Smooth muscle cell (in vitro differentiated cells): ENCODE measurements around the gene NEGR1. TPM values are rescaled to one million over a fixed set of nuclear protein-coding genes. Genes with fewer than 3 reads are reported as not detected.

Experiments
- DNase-seq: peaks from one replicate; lab custom pipeline; 2025; ENCODE audit not compliant: unreplicated experiment; lab: John Stamatoyannopoulos, UW
- H2AFZ ChIP-seq: fragments of 200-600 bp; sonication (generic); 2 replicates; pipeline ENCODE4 v1.6.0; 2016; ENCODE audit warnings: antibody characterized with exemption, low read depth, mild to moderate bottlenecking
- H3F3A ChIP-seq: fragments of 200-600 bp; sonication (generic); 2 replicates; pipeline ENCODE4 v1.6.0; 2017; ENCODE audit warnings: antibody characterized with exemption, low read depth
- H3K27ac ChIP-seq: fragments of 200-600 bp; sonication (generic); 2 replicates; pipeline ENCODE4 v1.5.1; 2016; ENCODE audit warnings: low read depth, mild to moderate bottlenecking
- H3K27me3 ChIP-seq: fragments of 200-600 bp; sonication (generic); 2 replicates; pipeline ENCODE4 v1.6.1; 2016; ENCODE audit warnings: low read depth, mild to moderate bottlenecking
- H3K36me3 ChIP-seq: fragments of 200-600 bp; sonication (generic); 2 replicates; pipeline ENCODE4 v1.5.1; 2016; ENCODE audit warnings: low read depth
- H3K4me1 ChIP-seq: fragments of 200-600 bp; sonication (generic); 2 replicates; pipeline ENCODE4 v1.5.1; 2016; ENCODE audit warnings: low read depth
- H3K4me2 ChIP-seq: fragments of 200-600 bp; sonication (generic); 2 replicates; pipeline ENCODE4 v1.6.0; 2016; ENCODE audit warnings: mild to moderate bottlenecking
- H3K4me3 ChIP-seq: fragments of 200-600 bp; sonication (generic); 2 replicates; pipeline ENCODE4 v1.5.1; 2016; ENCODE audit warnings: mild to moderate bottlenecking
- H3K79me2 ChIP-seq: fragments of 200-600 bp; sonication (generic); 2 replicates; pipeline ENCODE4 v1.6.0; 2016; ENCODE audit warnings: low read depth, mild to moderate bottlenecking
- H3K9ac ChIP-seq: fragments of 200-600 bp; sonication (generic); 2 replicates; pipeline ENCODE4 v1.6.0; 2016; ENCODE audit warnings: low read depth
- H3K9me3 ChIP-seq: fragments of 200-600 bp; sonication (generic); replicated peaks from 2 replicates; pipeline ENCODE4 v1.5.1; 2016; ENCODE audit warnings: low read depth
- H4K20me1 ChIP-seq: fragments of 200-600 bp; sonication (generic); 2 replicates; pipeline ENCODE4 v1.6.0; 2016; ENCODE audit warnings: low read depth
- WGBS: methylation state at CpG from one replicate; pipeline ENCODE4 v1.1.7; 2016; ENCODE audit warnings: low lambda C conversion rate; 5-methylcytosine and 5-hydroxymethylcytosine counted together
- polyA plus RNA-seq: library from polyadenylated mRNA; unstranded; fragments of >200 nt; fragmentation: Nextera tagmentation; extraction: Ambion mirVana; gene quantifications from 2 replicates; pipeline ENCODE4 v1.2.1, GENCODE V29; 2016
- total RNA-seq: library from RNA; depleted of rRNA; stranded (reverse); fragments of >200 nt; gene quantifications from 2 replicates; pipeline ENCODE4 v1.2.3, GENCODE V29; 2014
- TF ChIP-seq, protein P1 (sequence below): fragments of 200-600 bp; sonication (generic); IDR thresholded peaks from 2 replicates; pipeline ENCODE4 v1.5.1; 2017; ENCODE audit warnings: borderline replicate concordance, mild to moderate bottlenecking, antibody characterized with exemption; ENCODE audit not compliant: insufficient read depth, poor library complexity, severe bottlenecking

The NEGR1 gene
- total and polyA plus RNA-seq, 2 experiments from 2014 or later = 0.02 to 0.09 TPM

DNA sequence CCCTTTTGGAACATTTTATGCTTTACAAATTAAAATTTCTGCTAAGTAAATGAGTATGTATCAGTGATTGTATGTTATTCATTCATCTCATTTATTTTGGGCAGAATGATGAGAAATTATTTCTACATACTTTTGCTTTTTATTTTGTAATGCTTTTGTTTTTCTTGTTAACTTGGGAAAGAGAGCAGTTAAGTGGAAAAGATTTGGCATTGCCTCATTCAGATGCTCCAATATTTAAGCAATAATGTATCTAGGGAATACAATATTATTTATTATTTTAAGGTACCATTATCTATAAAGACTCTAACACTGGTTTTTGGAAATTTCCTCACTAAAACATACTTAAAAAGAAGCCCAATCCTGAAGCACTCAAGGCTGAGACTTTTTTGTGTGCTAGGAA lies 431.8 kb downstream of the NEGR1 start:
- Histone ChIP-seq H3K36me3 (no peaks in the 10 kb centered on the region), H3K4me2 (no peak overlapping the region), H3K9me3 (no peaks in the 10 kb centered on the region), H3K27ac (no peak overlapping the region), H3K27me3 (no peaks in the 10 kb centered on the region), H3K9ac (no peak overlapping the region), H3F3A (no peaks in the 10 kb centered on the region), H3K4me1 (no peaks in the 10 kb centered on the region), H3K4me3 (no peak overlapping the region), H2AFZ (peak overlapping the region; percentile 5), H3K79me2 (no peaks in the 10 kb centered on the region), H4K20me1 (no peaks in the 10 kb centered on the region)
- DNase-seq = no peak
- TF ChIP-seq, protein P1, sequence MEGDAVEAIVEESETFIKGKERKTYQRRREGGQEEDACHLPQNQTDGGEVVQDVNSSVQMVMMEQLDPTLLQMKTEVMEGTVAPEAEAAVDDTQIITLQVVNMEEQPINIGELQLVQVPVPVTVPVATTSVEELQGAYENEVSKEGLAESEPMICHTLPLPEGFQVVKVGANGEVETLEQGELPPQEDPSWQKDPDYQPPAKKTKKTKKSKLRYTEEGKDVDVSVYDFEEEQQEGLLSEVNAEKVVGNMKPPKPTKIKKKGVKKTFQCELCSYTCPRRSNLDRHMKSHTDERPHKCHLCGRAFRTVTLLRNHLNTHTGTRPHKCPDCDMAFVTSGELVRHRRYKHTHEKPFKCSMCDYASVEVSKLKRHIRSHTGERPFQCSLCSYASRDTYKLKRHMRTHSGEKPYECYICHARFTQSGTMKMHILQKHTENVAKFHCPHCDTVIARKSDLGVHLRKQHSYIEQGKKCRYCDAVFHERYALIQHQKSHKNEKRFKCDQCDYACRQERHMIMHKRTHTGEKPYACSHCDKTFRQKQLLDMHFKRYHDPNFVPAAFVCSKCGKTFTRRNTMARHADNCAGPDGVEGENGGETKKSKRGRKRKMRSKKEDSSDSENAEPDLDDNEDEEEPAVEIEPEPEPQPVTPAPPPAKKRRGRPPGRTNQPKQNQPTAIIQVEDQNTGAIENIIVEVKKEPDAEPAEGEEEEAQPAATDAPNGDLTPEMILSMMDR = no peak

DNA sequence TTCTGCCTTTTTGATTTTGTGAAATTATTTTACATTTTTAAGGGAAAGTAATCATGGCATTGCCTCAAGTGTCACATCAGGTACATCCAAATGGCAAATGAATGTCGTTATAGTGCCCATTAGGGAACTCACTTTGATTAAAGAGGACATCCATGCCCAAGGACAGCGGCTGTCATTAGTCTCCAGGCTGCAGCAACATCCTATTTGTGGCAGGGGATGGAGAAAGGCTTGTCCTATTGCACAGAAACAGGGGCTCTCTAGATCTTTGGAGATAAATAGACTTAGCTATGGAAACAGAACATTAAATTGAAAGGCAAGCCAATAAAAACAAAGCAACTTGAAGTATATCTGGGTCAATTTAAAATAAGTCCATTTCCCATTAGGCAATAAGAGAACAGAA lies 439.3 kb downstream of the NEGR1 start:
- no peaks in the 10 kb centered on the region for H3F3A ChIP-seq
- TF ChIP-seq, protein P1 = no peak
- 86% methylated on average over 2 of the region's 2 CpGs for WGBS
- H3K4me3 ChIP-seq = no peak overlapping the region
- DNase-seq = no peak
- no peak overlapping the region for H3K27ac ChIP-seq
- H3K4me1 ChIP-seq = no peaks in the 10 kb centered on the region
- no peaks in the 10 kb centered on the region for H3K27me3 ChIP-seq
- H4K20me1 ChIP-seq = no peaks in the 10 kb centered on the region
- H3K9me3 ChIP-seq = no peaks in the 10 kb centered on the region
- no peaks in the 10 kb centered on the region for H3K79me2 ChIP-seq
- H2AFZ ChIP-seq = no peak overlapping the region
- H3K4me2 ChIP-seq = no peak overlapping the region
- no peak overlapping the region for H3K9ac ChIP-seq
- H3K36me3 ChIP-seq = no peaks in the 10 kb centered on the region

DNA sequence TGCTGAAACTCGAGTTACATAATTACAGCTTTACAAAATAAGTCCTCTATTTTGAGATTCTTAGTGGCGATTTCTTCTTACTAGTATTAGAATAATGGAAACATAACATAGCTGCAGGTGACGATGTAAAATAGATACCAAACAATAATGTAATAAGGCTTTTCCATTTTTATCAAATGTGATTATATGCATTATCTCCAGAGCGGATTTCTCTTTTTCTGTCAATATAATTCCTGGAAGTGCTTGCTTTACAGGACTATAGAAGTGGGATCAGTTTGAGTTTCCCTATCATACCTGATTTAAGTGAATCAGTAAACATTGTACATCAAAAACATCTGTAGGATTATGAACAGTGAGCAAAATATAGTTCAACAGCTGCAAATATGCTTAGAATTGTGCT lies 442.5 kb downstream of the NEGR1 start:
- H4K20me1 ChIP-seq = no peaks in the 10 kb centered on the region
- TF ChIP-seq, protein P1 = no peak
- 75% methylated on average over 4 of the region's 4 CpGs for WGBS

DNA sequence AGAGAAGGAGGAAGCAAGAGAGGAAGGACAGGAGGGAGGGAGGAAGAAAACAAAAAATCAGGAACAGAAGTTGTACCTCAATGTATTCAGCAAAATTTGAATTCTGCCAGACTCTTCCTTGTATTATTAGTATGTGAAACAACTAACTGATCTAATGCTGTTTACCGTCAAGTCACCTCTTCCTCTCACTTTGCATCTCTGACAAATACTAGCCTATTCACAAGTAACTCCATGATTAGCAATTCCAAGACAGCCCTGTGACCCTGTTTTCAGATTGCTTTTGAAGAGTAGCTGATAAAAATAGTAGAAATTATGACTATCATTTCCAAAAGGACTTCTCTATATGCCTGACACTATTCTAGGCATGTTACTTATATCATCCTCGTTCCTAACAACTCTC lies 445.4 kb downstream of the NEGR1 start:
- H3K27me3 ChIP-seq = no peaks in the 10 kb centered on the region
- H3K9me3 ChIP-seq = no peaks in the 10 kb centered on the region
- H3F3A ChIP-seq = no peaks in the 10 kb centered on the region
- no peaks in the 10 kb centered on the region for H3K4me1 ChIP-seq
- no peak overlapping the region for H2AFZ ChIP-seq
- WGBS = 65% methylated on average over 2 of the region's 2 CpGs
- no peak overlapping the region for H3K27ac ChIP-seq
- H3K4me2 ChIP-seq = no peak overlapping the region
- H3K4me3 ChIP-seq = no peak overlapping the region
- H3K79me2 ChIP-seq = no peaks in the 10 kb centered on the region
- TF ChIP-seq, protein P1 = no peak
- no peak overlapping the region for H3K9ac ChIP-seq
- no peaks in the 10 kb centered on the region for H4K20me1 ChIP-seq
- no peaks in the 10 kb centered on the region for H3K36me3 ChIP-seq
- DNase-seq = no peak

More for the DNA sequence above, 442.5 kb downstream of the NEGR1 start:
- Histone ChIP-seq H3F3A (no peaks in the 10 kb centered on the region), H3K4me2 (no peak overlapping the region), H3K9ac (no peak overlapping the region), H3K27me3 (no peaks in the 10 kb centered on the region), H3K4me1 (no peaks in the 10 kb centered on the region), H3K27ac (no peak overlapping the region), H2AFZ (no peak overlapping the region), H3K36me3 (no peaks in the 10 kb centered on the region), H3K79me2 (no peaks in the 10 kb centered on the region), H3K4me3 (no peak overlapping the region), H3K9me3 (no peaks in the 10 kb centered on the region)
- no peak for DNase-seq
